Endodermal cell (in vitro differentiated cells): ENCODE results near the gene ZNF407. TPM values are rescaled to one million over a fixed set of nuclear protein-coding genes. Genes with fewer than 3 reads are reported as not detected.

Experiments used
- DNase-seq: peaks from one replicate; pipeline ENCODE4 v3.0.0-alpha.2; 2017
- H3K27ac ChIP-seq: 2 replicates; pipeline ENCODE4 v1.5.1; 2013; ENCODE audit warnings: mild to moderate bottlenecking, low read depth, low read length, moderate library complexity
- H3K27me3 ChIP-seq: 2 replicates; pipeline ENCODE4 v1.6.1; 2013; ENCODE audit warnings: mild to moderate bottlenecking, low read length, moderate library complexity; ENCODE audit not compliant: insufficient read depth, control insufficient read depth, poor library complexity, severe bottlenecking
- H3K36me3 ChIP-seq: 2 replicates; pipeline ENCODE4 v1.7.0; 2013; ENCODE audit warnings: mild to moderate bottlenecking, low read length, moderate library complexity; ENCODE audit not compliant: control insufficient read depth, insufficient read depth
- H3K4me1 ChIP-seq: one replicate; pipeline ENCODE4 v1.7.0; 2013; ENCODE audit warnings: low read length; ENCODE audit not compliant: control insufficient read depth, insufficient read depth
- H3K4me3 ChIP-seq: 2 replicates; pipeline ENCODE4 v1.5.1; 2013; ENCODE audit warnings: mild to moderate bottlenecking, low read length, moderate library complexity
- H3K9ac ChIP-seq: 2 replicates; pipeline ENCODE4 v1.6.1; 2013; ENCODE audit warnings: mild to moderate bottlenecking, low read length, moderate library complexity; ENCODE audit not compliant: poor library complexity, severe bottlenecking; ENCODE audit errors: extremely low read depth
- H3K9me3 ChIP-seq: 2 replicates; pipeline ENCODE4 v1.6.1; 2013; ENCODE audit warnings: mild to moderate bottlenecking, low read length, moderate library complexity; ENCODE audit not compliant: control insufficient read depth
- H3K27ac Mint-ChIP-seq: 2 replicates; pipeline ENCODE4 v1.8.0; 2020; ENCODE audit warnings: mixed read lengths
- H3K27me3 Mint-ChIP-seq: 2 replicates; pipeline ENCODE4 v1.8.0; 2021; ENCODE audit warnings: mild to moderate bottlenecking, mixed read lengths; ENCODE audit not compliant: insufficient read depth
- H3K36me3 Mint-ChIP-seq: 2 replicates; pipeline ENCODE4 v1.8.0; 2020; ENCODE audit warnings: low read depth, mixed read lengths
- H3K4me1 Mint-ChIP-seq: 2 replicates; pipeline ENCODE4 v1.8.0; 2020; ENCODE audit warnings: mixed read lengths
- H3K4me3 Mint-ChIP-seq: 2 replicates; pipeline ENCODE4 v1.8.0; 2020; ENCODE audit warnings: mild to moderate bottlenecking, moderate library complexity, mixed read lengths
- H3K9me3 Mint-ChIP-seq: 2 replicates; pipeline ENCODE4 v1.8.0; 2020; ENCODE audit warnings: mild to moderate bottlenecking, mixed read lengths
- WGBS, 2 experiments: methylation state at CpG; one replicate each; pipeline versions ENCODE4 v1.1.5 to v1.1.7; 2013; ENCODE audit warnings: missing lambda C conversion rate in 2 of 2, mixed read lengths in 1 of 2; ENCODE audit not compliant: insufficient coverage in 1 of 2, insufficient read length in 1 of 2; 5-methylcytosine and 5-hydroxymethylcytosine counted together
- total RNA-seq, 2 donors: library from RNA; stranded (reverse); fragmentation: NEBNext Ultra II Directional in 1 of 2; extraction: Animal tissue kit (Norgen Biotek cat#: 25700) in 1 of 2; gene quantifications; 2 replicates in 1 of 2; 3 replicates in 1 of 2; pipeline ENCODE4 v1.2.1, GENCODE V29; 2021
- TF ChIP-seq, protein P1 (sequence below): fragments of 200-600 bp; sonication (generic); conservative IDR thresholded peaks from 2 replicates; pipeline ENCODE4 v1.5.0; 2021; ENCODE audit warnings: antibody characterized with exemption, mild to moderate bottlenecking

Gene ZNF407
- total RNA-seq, 2 donors from 2014 or later, result 7.6 to 13.1 TPM

DNA sequence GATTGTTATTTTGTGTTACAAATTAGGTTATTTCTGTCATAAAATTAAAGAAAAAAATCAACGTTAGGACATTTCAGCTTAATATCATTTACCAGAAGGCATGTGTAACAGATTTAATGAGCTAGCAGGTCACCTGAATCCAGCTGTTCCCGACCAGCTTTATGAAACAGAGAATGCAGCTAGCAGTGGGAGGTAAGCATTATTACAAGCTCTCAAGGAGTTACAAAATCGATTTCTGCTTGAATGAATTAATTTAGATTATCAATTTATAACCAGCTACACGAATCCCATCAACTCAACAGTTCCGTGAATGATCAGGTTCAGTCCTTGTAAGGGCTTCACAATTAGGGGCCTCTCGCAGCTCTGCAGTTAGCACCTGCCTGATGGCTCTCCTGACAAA is 399.3 kb downstream of the ZNF407 start:
- H3K36me3 Mint-ChIP-seq, result no peaks in the 10 kb centered on the region
- no peak overlapping the region for H3K27ac ChIP-seq

GRCh38 chr18:75000920-75001319 is 403.2 kb downstream of the ZNF407 start:
- WGBS, 2 experiments, result 88% methylated on average over 3 of the region's 3 CpGs; no CpG with 5 or more reads in 1 of the 2 experiments
- H3K36me3 Mint-ChIP-seq, result no peaks in the 10 kb centered on the region
- no peaks in the 10 kb centered on the region for H3K27me3 Mint-ChIP-seq
- no peaks in the 10 kb centered on the region for H3K36me3 ChIP-seq
- no peaks in the 10 kb centered on the region for H3K9me3 ChIP-seq
- H3K4me3 Mint-ChIP-seq, result no peak overlapping the region
- no peak overlapping the region for H3K27ac ChIP-seq
- H3K9me3 Mint-ChIP-seq, result no peaks in the 10 kb centered on the region
- no peaks in the 10 kb centered on the region for H3K4me1 ChIP-seq
- DNase-seq, result no peak
- H3K9ac ChIP-seq, result no peak overlapping the region
- TF ChIP-seq, protein P1, sequence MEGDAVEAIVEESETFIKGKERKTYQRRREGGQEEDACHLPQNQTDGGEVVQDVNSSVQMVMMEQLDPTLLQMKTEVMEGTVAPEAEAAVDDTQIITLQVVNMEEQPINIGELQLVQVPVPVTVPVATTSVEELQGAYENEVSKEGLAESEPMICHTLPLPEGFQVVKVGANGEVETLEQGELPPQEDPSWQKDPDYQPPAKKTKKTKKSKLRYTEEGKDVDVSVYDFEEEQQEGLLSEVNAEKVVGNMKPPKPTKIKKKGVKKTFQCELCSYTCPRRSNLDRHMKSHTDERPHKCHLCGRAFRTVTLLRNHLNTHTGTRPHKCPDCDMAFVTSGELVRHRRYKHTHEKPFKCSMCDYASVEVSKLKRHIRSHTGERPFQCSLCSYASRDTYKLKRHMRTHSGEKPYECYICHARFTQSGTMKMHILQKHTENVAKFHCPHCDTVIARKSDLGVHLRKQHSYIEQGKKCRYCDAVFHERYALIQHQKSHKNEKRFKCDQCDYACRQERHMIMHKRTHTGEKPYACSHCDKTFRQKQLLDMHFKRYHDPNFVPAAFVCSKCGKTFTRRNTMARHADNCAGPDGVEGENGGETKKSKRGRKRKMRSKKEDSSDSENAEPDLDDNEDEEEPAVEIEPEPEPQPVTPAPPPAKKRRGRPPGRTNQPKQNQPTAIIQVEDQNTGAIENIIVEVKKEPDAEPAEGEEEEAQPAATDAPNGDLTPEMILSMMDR, result no peak
- H3K27me3 ChIP-seq, result no peaks in the 10 kb centered on the region
- no peak overlapping the region for H3K4me3 ChIP-seq
- no peak overlapping the region for H3K27ac Mint-ChIP-seq
- peaks cover 12% of the 10 kb centered on the region for H3K4me1 Mint-ChIP-seq

More for the DNA sequence above, 399.3 kb downstream of the ZNF407 start:
- no peaks in the 10 kb centered on the region for H3K36me3 ChIP-seq
- H3K4me3 ChIP-seq, result no peak overlapping the region
- WGBS, 2 experiments, result 87 to 96% methylated on average over 3 to 6 of the region's 6 CpGs
- H3K27ac Mint-ChIP-seq, result no peak overlapping the region
- no peak for DNase-seq
- no peak overlapping the region for H3K4me3 Mint-ChIP-seq
- H3K27me3 Mint-ChIP-seq, result no peaks in the 10 kb centered on the region
- H3K4me1 ChIP-seq, result no peaks in the 10 kb centered on the region
- H3K9me3 Mint-ChIP-seq, result no peaks in the 10 kb centered on the region
- peaks cover 7% of the 10 kb centered on the region for H3K4me1 Mint-ChIP-seq
- no peaks in the 10 kb centered on the region for H3K9me3 ChIP-seq
- no peaks in the 10 kb centered on the region for H3K27me3 ChIP-seq
- TF ChIP-seq, protein P1, result no peak
- no peak overlapping the region for H3K9ac ChIP-seq

DNA sequence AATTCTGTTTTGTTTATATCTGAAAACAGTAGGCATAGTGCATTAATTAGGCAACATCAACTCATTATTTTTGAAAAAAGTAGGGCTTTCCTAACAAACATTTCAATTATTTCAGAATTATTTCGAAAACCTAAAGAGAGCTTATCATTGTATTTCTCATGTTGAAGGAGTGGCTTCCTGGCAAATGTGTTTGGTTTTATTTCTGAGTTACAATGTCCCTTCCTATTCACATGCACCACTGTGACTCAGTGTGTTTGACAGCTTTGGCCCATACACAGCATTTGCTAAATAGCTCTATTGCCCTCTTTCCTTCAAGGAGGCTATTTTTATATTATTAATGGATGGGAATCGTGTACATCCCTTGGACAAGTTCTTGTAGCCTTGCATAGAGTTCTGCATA is 405.4 kb downstream of the ZNF407 start:
- H3K27me3 Mint-ChIP-seq, result no peaks in the 10 kb centered on the region
- DNase-seq, result no peak
- Histone ChIP-seq H3K36me3 (no peaks in the 10 kb centered on the region), H3K9me3 (no peaks in the 10 kb centered on the region), H3K27ac (no peak overlapping the region), H3K27me3 (no peaks in the 10 kb centered on the region), H3K4me3 (no peak overlapping the region), H3K9ac (no peak overlapping the region), H3K4me1 (no peaks in the 10 kb centered on the region)
- peaks cover 12% of the 10 kb centered on the region for H3K4me1 Mint-ChIP-seq
- WGBS, 2 experiments, result 100% methylated on average over 2 of the region's 2 CpGs; no CpG with 5 or more reads in 1 of the 2 experiments
- no peaks in the 10 kb centered on the region for H3K9me3 Mint-ChIP-seq
- peaks cover 3% of the 10 kb centered on the region for H3K36me3 Mint-ChIP-seq
- no peak overlapping the region for H3K27ac Mint-ChIP-seq
- TF ChIP-seq, protein P1, result no peak
- H3K4me3 Mint-ChIP-seq, result no peak overlapping the region
